LNCAP (cell line): Measurements from ENCODE around the gene MYL7.

ENCODE experiments used
- TF ChIP-seq, protein P1 (sequence below): fragments of 450-650 bp; IDR thresholded peaks from 2 replicates; pipeline ENCODE4 v1.5.1; 2017; ENCODE audit warnings: mild to moderate bottlenecking

The MYL7 gene

DNA sequence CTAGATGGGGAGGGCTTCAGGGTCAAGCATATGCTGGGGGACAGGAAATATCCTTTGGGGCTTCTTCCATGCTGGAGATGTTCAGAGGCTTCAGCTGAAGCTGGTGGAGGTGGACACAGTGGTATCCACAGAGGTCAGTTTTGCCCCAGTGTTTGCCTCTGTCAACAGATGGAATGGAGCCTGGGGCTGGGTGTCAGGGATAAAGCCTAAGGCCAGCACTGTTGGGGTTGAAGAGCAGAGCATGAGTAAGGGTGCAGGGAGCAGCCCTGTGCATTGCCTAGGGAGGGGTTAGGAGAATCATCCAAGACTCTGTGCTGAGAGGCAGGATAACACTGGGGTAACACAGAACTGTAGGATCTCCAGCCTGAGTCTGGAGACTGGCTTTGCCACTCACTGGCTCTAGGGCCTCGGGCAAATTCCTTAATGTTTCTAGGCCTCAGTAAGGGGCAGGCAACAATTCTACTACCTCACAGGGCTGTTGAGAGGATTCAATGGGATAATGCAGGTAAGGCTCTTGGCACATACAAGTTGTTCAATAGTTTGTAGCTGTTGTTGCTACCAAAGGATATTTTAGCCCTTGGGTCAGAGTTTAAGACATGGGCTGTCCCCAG, 21.8 kb upstream of the MYL7 start:
- TF ChIP-seq, protein P1, sequence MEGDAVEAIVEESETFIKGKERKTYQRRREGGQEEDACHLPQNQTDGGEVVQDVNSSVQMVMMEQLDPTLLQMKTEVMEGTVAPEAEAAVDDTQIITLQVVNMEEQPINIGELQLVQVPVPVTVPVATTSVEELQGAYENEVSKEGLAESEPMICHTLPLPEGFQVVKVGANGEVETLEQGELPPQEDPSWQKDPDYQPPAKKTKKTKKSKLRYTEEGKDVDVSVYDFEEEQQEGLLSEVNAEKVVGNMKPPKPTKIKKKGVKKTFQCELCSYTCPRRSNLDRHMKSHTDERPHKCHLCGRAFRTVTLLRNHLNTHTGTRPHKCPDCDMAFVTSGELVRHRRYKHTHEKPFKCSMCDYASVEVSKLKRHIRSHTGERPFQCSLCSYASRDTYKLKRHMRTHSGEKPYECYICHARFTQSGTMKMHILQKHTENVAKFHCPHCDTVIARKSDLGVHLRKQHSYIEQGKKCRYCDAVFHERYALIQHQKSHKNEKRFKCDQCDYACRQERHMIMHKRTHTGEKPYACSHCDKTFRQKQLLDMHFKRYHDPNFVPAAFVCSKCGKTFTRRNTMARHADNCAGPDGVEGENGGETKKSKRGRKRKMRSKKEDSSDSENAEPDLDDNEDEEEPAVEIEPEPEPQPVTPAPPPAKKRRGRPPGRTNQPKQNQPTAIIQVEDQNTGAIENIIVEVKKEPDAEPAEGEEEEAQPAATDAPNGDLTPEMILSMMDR = no peak

DNA sequence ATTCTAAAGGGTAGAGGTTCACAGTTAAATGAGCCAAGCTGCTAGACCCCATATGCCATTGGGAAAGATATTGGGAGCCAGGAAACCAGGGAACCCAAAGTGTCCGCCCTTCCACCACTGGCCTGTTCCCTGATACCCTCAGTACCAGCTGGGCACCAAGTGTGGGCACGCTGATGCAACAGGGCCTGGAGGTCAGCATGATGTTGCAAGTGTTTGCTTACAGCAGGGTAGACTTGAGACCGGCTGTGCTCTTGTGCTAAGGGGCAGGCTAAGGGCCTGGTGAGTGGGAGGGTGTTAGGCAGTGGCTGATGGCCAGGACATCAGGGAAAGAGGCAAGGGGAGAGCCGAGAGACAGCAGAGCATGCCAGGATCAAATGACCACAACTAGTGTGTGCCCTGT, 21.0 kb upstream of the MYL7 start:
- TF ChIP-seq, protein P1 = no peak

DNA sequence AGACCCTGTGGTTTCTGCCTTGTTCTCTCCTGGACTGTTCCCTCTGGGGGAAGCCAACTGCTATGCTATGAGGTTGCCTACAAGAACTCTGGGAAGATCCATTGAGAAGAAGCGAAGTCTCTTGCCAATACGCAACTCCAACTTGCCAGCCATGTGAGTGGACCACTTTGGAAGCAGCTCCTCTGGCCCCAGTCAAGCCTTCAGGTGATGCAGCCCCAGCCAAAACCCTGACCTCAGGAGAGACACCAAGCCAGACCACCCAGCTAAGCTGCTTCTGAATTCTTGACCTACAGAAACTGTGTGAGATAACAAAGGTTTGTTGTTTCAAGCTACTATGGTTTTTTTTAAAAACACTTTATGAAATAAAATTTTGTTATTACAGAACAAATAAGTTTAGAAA, 20.2 kb upstream of the MYL7 start:
- TF ChIP-seq, protein P1 = no peak

DNA sequence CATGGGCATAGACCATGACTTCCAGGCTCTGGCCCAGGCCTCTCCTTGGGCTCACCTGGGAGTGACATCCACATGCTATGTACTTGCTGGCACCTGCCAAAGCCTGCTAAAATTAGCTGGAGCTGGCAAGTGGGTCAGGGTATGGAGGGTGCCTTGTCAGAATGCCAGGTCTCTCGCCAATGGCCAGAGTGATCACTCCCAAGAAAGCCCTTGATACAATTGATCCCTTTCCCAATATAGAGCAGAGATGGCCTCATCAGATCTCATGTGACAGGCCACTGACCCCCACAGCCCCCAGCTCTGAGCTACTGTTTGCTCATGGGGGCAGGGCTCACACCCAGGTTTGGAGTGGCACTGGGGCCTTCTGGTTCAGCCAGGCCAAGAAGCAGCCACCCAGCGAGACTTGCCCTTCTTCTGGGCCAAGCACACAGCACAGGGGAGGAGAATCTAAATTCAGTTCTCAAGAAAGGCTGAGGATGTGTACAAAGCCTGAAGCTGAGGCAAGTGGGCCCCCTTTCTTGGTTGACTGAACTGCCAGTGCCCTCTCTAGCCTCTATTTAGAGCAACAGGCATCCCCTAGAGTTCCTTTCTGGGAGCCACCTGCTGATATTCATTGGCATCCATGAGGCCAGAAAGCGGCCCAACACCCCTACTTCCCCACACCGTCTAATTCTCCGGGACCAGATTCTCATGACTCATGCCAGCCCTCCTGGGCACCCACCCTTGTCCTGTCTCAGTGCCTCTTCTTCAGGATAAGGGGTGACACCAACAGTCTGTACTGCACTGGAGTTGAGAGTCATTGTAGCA, 18.9 kb upstream of the MYL7 start:
- TF ChIP-seq, protein P1 = no peak

DNA sequence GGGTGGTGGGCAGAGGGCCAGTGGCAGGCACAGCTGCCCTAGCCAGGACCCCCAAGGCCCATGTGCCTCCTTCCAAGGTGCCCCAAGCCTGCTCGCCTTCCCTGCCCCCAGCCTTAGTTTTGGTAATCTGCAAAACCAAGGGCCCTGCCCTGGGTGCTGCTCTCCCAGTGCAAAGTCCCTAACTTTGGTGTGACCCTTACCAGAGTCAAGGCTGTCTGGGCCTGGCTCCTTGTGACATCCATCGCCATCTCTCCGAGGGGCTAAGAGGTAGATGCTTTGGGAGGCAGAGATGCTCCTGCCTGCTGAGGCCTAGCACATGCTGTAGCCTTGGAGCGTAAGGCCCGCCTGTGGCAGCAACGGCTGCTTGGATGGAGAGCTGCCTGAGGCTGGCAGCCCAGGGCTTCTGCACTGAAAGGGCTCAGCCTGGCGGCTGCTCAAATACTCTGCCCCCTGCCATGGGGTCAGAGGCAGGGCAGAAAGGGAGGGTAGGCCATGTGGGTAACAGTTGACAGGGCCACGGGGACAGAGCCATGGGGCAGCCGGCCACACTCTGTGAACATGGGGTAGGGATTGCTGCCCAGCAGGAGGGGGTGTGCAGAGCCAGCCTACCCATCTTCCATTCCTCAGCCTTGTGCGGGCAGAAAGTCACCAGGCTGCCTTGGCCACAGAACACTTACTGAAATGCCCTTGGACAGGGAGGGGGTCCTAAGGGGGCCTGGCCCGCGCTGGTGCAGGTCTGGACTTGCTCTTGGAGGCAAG, 17.9 kb upstream of the MYL7 start:
- TF ChIP-seq, protein P1 = no peak

DNA sequence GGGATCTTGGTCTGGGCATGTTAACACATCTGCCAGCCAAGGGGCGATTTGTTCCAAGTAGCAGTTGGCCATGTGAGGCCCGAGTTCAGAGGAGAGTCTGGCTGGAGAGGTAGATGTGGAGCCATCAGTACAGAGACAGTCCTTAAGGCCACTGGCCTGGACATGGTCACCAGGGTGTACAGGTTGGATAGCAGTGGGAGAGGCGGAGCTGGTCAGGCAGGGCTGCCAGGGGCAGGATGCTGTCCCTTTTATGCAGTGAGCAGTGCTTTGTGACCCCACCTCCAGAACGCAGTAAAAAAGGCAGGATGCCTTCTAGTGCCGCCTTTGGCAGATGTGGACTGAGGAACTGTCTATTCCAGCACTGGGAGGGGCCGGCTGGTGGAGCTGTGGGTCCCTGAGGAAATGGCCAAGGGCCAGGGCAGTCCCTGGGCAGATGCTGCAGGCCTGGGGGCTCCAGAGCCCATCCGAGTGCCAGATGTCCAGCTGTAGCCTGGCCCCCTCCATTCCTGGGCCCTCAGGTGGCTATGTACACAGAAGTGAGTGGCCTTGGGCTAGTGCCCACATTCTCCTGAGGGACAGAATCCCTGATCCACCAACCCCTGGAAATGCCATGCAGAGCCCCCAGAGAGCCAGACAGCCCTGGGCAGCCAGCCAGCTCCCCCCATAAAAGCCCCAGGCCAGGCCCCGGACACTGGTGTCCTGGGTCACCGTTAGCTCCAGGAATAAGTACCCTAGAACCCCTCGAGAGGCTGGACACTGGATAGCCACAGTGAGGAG, 17.2 kb upstream of the MYL7 start:
- TF ChIP-seq, protein P1 = no peak
